Activated T-helper 1 cell treated with Interleukin-2 at 50 U/mL for 16 hours (primary cell): ENCODE data around the gene OR5T1.

ENCODE experiments used
- DNase-seq: peaks from one replicate; pipeline ENCODE4 v3.0.0-alpha.2; 2020; ENCODE audit warnings: low read depth

OR5T1 gene

GRCh38 chr11:56273854-56274253 lies at the start of gene OR5T1:
Gene OR5T1, plus strand, starts transcription at chr11:56274154. Its CDS starts 1,485 bp downstream, at chr11:56275639.
- DNase-seq: no peak

GRCh38 chr11:56234155-56234554 lies 39.8 kb upstream of the OR5T1 start, which contains the start of gene OR5T2:
Gene OR5T2, minus strand, starts transcription at chr11:56234255. Its CDS starts 1,193 bp downstream, at chr11:56233062.
- DNase-seq: no peak

- no peak for DNase-seq
Observed at GRCh38 chr11:56251954-56252353, 22.0 kb upstream of the OR5T1 start, which contains the start of gene OR5T3. Gene OR5T3, plus strand, starts transcription at chr11:56252254. Its CDS starts 0 bp downstream, at chr11:56252254.

- DNase-seq: no peak
Observed at GRCh38 chr11:56271092-56271491, 2.9 kb upstream of the OR5T1 start.

- no peak for DNase-seq
Observed at GRCh38 chr11:56292154-56292553, 18.2 kb downstream of the OR5T1 start, which contains the start of gene OR8H1. Gene OR8H1, minus strand, starts transcription at chr11:56292254. Its CDS starts 1,192 bp downstream, at chr11:56291062.

GRCh38 chr11:56296898-56297297 lies 22.9 kb downstream of the OR5T1 start:
- DNase-seq: no peak

GRCh38 chr11:56307836-56308235 lies 33.9 kb downstream of the OR5T1 start:
- no peak for DNase-seq

GRCh38 chr11:56314844-56315243 lies 40.9 kb downstream of the OR5T1 start, which contains the start of gene OR8K3:
Gene OR8K3, plus strand, starts transcription at chr11:56315144. Its CDS starts 3,163 bp downstream, at chr11:56318307.
- no peak for DNase-seq
